GM19455 (cell line): ENCODE results near the gene RDX.

Experiments
- ATAC-seq: cut with Tn5 transposase; IDR thresholded peaks from one replicate; pipeline ENCODE4 v1.9.1; 2021; ENCODE audit not compliant: unreplicated experiment

The RDX gene

GRCh38 chr11:110147962-110148709 is 148.3 kb downstream of the RDX start:
- ATAC-seq, result no peak

GRCh38 chr11:110141812-110142211 is 154.6 kb downstream of the RDX start:
- ATAC-seq, result no peak

DNA sequence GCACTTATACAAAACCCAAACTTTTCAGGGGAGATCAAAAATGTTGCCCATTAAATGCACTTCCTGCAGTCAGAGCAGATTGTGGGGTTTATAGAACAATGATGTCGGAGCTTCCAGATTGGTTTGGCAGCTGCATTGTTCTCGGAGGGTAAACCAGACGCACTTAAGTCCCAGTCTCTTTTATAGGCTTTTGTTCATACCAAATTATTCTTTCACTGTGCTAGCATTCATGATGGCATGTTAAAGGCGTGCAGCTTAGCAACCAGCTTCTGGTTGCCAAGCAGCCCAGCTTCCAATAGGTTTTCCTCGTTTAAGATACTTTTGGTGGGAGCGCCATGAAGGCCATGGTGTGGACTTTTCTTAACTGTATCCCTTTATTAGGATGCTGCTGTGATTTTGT is 162.3 kb downstream of the RDX start:
- no peak for ATAC-seq

GRCh38 chr11:110133160-110133559 is 163.3 kb downstream of the RDX start:
- ATAC-seq, result no peak

GRCh38 chr11:110131386-110132123 is 164.9 kb downstream of the RDX start:
- ATAC-seq, result no peak

GRCh38 chr11:110130642-110131238 is 165.7 kb downstream of the RDX start:
- ATAC-seq, result no peak

GRCh38 chr11:110128161-110128560 is 168.3 kb downstream of the RDX start:
- ATAC-seq, result no peak

DNA sequence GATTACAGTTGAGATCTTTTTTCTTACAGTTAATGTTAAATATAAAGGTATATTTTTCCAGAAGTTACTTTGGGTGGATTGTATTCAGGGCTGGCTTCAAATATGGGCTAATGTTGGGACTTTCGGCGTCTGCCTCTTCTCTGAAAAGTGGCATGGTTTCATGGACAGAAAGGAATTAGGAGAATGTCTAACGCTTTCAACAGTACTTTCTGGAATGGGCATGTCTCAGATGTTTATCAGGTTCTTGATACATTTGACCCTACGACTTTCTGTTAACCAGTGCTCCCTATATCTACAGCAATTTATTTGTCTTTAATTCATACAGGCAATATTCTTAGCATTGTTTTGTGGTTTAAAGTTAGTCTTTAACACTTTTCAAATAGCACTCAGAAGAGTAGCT is 169.5 kb downstream of the RDX start:
- ATAC-seq, result no peak

- no peak for ATAC-seq
Observed at GRCh38 chr11:110125632-110126031, 170.8 kb downstream of the RDX start.
